GM19452 (cell line): ENCODE results near the gene SLC16A3.

Experiments
- ATAC-seq: cut with Tn5 transposase; IDR thresholded peaks from one replicate; pipeline ENCODE4 v1.9.1; 2021; ENCODE audit not compliant: unreplicated experiment

SLC16A3 gene

DNA sequence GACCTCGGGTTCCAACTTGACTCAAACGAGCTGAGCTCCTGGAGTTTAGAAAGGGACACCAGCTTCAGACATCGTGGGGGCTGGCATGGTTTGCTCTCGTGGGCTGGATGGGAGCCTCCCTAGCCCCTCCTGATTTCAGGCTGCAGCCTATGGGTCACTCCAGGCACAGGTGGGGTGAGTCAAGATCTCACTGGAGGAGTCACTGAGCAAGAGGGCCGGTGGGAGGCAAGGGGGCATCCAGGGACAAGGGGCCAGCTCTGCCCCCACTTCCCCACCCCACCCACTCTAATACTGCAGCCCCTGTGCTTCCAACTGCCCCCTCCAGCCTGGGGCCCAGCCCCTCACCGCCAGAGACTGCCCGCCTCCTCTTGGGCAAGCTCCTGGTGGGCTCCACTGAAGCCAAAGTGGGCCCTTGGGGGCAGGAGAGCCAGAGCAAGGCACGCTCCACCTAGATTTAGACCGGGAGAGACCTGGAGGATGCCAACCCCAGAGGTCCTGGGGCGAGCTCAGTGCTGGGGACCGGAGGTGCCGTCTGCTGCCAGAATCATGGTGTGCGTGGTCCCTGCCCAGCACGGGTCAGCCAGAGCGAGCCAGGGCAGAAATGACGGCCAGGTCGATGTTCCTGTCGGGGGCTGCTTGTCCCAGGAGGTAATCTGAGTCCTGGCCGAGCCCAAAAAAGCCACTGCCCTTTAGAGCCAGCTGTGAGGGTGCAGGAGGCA, 6.4 kb downstream of the SLC16A3 start:
- ATAC-seq: no peak

DNA sequence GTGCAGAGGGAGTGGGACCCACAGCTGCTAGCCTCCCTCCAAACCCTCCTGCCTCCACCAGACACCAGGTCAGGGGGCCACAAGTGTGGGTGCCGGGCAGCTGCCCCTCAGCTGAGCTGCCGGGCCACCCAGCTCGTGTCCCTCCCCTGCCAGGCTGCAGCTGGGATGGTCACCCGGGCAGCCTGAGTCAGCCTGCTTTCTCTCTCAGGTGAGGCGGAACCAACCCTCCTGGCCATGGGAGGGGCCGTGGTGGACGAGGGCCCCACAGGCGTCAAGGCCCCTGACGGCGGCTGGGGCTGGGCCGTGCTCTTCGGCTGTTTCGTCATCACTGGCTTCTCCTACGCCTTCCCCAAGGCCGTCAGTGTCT, 6.9 kb downstream of the SLC16A3 start:
- no peak for ATAC-seq

DNA sequence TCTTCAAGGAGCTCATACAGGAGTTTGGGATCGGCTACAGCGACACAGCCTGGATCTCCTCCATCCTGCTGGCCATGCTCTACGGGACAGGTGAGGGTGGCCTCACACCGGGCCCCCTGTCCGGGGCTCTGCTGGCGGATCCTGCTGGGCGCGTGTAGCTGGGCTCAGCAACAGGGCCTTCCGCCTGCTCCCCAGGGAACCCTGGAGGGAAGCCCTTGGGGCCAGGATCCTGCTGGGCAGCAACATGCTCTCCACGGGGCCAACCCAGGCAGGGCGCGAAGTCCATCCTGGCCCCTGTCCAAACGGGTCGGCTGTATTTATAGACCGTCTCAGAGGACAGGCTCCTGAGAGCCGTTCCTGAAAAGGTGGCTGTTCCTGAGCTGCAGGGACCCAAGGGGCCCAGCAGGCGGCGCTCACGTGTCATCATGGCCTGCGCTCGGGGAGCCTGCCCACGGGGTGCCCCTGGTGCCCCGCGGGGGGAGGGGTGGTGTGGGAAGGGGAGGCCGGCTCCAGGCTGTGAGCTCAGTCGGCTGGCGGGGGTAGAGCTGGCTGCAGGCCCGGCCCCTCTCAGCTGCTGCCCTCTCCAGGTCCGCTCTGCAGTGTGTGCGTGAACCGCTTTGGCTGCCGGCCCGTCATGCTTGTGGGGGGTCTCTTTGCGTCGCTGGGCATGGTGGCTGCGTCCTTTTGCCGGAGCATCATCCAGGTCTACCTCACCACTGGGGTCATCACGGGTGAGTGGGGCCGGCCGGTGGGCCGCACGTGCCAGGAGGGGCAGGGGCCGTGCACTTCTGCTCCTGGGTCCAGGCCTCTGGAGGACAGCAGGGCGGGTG, 7.5 kb downstream of the SLC16A3 start:
- ATAC-seq: no peak

DNA sequence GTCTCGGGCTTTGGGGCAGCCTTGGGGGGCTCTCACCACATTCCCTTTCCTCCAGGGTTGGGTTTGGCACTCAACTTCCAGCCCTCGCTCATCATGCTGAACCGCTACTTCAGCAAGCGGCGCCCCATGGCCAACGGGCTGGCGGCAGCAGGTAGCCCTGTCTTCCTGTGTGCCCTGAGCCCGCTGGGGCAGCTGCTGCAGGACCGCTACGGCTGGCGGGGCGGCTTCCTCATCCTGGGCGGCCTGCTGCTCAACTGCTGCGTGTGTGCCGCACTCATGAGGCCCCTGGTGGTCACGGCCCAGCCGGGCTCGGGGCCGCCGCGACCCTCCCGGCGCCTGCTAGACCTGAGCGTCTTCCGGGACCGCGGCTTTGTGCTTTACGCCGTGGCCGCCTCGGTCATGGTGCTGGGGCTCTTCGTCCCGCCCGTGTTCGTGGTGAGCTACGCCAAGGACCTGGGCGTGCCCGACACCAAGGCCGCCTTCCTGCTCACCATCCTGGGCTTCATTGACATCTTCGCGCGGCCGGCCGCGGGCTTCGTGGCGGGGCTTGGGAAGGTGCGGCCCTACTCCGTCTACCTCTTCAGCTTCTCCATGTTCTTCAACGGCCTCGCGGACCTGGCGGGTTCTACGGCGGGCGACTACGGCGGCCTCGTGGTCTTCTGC, 8.4 kb downstream of the SLC16A3 start:
- no peak for ATAC-seq

DNA sequence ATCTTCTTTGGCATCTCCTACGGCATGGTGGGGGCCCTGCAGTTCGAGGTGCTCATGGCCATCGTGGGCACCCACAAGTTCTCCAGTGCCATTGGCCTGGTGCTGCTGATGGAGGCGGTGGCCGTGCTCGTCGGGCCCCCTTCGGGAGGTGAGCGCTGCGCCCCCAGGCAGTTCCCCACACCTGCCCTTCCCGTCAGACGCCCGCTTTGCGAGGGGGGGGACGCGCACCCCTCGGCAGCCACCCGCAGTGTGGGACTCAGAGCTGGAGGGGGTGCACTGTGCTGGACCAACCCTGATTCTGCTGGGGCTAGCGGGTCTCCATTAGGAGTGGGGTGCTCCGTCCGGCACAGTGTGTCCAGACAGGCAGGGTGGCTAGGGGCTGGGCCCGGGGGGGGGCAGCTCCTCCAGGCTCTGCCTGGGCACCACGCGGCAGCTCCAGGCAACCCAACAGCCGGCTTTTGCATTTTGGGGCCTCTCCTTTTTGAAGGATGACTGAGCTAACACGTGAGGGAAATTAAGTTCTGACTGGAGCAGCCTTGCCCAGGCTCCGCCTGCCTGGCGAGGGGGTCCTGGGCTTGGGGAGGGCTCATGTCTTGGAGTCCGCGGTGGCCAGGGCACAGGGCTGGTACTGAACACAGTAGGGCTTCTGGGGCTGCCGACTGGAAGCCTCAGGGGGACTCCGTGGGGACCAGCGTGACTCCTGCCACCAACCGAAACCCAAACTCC, 9.1 kb downstream of the SLC16A3 start:
- ATAC-seq: no peak

DNA sequence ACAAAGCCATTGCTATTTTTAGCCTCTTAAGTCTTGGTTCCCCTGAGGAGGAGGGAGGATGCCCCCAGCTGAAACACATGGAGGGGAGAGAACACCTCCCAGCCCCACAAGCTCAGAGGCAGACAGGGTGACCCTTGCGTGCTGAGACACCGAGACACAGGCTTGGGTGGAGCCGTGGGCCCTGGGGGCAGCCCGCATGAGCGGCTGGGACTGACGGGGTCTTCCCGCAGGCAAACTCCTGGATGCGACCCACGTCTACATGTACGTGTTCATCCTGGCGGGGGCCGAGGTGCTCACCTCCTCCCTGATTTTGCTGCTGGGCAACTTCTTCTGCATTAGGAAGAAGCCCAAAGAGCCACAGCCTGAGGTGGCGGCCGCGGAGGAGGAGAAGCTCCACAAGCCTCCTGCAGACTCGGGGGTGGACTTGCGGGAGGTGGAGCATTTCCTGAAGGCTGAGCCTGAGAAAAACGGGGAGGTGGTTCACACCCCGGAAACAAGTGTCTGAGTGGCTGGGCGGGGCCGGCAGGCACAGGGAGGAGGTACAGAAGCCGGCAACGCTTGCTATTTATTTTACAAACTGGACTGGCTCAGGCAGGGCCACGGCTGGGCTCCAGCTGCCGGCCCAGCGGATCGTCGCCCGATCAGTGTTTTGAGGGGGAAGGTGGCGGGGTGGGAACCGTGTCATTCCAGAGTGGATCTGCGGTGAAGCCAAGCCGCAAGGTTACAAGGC, 9.8 kb downstream of the SLC16A3 start:
- ATAC-seq: no peak

DNA sequence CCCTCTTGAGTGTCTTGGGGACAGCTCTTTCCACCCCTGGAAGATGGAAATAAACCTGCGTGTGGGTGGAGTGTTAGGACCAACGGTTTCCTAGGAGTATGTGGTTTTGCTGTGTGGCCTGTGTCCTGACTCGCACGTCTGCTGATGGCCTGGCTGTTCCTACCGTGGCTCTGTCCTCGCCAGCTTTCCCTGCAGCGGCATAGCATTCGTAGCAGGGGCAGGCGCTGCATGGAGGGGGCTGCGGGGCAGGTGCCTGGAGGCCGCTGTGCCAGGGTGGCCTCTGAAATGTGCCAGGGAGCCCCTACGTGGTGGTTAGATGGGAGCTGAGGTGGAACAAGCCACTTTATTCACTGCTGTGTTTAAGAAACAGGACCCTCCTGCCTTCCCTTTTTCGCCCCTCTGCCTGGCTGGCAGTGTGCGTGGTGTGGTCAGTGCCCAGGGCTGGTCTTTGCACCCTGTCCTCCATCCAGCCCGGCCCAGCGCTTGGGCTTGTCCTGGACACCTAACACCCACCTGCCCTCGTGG, 10.6 kb downstream of the SLC16A3 start:
- ATAC-seq: no peak

DNA sequence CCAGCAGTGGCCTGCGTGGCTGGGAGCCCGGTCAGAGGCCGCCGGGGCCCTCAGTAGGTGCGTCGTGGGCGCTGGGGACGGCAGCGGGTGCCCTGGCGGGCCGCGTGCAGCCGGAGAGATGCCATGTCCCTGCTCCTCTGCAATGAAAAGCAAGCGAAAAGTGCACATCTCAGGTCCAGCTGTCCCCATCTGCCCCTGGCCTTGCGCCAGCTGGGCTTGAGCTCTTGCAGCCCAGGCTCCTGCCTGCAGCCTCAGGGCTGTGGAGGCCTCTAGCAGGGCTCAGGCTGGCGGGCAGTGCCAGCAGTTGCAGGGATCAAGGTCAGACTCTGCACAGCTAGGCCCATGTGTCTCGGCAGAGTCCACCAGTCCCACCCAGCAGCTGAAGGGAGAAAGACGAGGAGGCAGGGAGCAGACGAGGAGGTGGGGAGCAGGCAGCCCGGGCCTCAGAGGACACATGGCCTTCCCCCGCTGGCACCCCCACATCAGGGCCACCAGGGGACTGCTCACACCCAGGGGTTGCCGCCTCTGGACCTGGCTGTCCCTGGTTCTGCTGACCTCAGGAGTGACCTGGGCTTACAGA, 11.2 kb downstream of the SLC16A3 start:
- ATAC-seq: no peak

DNA sequence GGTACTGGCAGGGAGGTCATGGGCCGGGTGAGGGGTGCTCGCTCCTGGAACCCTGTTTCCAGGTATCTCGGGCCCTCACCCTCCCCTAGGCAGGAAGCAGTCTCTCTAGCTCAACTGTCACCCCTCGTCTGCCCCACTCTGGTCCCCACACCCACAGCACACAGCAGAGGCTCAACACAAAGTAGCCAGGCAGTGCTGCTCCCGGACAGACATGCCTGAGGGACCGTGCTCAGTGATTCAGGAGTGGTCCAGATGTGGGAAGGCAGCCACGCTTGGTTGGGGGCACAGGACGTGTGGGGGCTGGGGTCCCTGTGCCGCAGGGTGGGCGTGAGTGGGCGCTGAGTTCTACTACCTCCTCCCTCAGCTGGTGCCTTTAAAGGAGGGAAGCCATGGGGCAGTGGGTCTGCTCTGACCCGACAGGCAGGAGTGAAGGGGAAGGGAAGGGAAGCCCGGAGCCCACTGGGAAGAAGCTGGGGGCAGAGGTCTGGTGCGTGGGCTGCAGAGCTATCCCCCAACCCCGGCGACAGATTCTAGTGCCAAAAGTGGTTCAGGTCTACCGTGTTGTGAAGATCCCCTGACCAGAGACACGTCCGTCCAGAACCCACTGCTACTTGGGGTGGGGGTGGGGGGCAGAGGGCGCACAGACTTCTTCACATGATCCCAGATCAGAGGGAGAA, 11.8 kb downstream of the SLC16A3 start:
- no peak for ATAC-seq

DNA sequence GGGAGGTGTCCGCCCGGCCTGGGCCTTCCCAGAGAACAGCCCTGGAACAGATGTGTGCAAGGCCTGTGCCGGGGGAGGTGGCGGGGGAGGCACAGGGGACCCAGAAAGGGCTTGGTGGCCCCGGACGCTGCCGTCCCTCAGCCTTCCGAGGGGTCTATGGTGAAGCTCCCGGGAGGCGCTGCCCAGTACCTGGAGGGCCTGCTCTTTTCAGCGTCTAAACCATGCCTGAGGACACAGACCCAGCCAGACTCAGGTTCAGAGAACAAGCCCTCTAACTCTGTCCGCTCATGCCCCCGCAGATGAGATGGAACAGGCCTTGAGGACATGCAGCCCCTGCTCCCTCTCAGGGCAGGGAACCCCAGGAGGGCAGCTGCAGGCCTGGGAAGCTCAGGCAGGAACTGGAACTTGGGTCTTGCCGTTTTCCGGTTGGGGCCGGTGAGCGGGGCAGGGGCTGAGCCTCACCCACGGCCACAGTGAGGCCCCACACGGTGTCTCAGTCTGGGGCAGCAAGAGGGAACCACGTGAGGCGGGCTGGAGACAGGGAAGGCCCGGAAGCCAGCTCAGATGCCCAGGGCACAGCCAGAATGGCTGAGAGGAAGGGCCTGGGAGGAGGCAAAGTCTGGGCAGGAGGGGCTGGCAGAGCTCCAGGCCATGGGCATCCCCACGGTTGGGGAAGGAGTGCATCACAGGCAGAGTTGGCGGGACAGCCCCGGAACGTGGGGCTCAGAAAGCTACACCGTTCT, 12.5 kb downstream of the SLC16A3 start:
- no peak for ATAC-seq

DNA sequence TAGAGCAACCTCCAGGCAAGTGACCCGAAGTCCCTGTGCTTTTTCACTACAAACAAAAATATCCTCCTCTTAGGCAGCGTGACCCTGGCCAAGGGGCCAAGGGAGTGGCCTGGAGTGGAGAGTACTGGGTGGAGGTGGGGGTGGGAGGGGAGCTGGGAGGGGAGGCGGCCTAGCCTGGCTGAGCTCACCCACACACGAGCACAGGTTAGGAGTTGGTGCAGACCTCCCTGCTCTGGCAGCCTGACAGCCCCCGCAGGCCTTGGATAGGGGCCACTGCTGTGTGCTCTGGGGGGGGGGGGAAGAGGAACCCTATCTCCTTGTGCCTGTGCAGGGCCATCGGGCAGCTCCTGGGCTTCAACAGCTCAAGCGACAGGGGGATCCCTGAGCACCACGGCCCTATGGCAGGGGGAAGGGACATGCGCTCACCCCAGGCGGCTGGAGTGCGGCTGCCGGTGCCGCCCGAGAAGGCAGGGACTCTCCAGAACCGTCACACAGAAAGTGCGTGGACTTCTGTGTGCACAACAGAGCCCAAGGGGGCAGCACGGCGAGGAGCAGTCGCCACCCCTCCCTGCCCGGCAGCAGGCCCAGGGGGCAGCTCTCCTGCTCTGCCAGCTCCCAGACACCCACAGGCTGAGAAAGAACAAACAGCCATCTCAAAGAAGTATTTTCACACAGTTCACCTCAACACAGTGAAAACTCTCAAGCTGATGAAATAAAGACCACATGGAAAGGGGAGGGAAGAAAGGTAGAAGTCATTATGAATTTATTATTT, 13.3 kb downstream of the SLC16A3 start:
- no peak for ATAC-seq

DNA sequence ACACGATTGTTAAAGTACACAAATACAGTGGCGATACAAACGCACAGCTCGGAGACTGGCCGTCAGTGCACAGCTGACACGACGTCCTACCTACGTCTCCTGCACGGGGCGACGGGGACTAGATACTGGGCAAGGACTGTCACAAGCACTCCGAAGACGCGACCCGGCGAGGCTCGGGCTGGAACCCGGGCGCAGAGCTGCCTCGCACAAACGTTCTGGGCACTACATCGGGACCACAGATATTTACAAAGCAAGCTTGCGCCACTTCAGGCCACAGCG, 13.8 kb downstream of the SLC16A3 start:
- no peak for ATAC-seq

DNA sequence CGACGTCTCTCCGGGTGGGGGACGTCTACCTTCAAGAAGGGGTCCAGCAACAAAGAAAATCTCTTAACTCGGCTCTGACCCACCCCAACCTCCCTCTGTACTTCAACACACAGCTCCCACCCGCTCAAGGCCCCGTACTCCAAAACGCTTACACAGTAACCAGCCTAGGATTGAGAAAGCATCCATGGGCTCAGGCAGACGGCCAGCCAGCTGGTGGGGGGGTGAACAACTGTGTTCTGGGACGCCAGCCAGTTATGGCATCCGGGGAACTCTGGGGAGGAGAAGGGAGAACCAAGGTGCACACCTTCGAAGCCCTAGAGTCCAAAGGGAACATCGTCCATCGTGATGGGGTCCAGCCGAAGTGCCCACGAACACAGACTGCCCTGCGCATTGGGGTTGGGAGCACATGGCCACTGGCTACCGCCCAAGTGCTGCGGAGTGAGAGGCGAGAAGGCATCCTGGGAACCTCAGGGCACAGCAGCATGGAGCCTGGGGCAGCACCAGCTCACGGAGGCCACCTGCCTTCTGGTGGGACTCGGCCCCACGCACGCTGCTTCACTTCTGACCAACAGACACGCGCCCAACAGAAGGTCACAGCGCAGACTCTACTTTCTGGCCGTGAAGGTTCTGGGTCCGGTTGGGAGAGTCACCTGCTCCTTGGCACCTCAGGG, 14.3 kb downstream of the SLC16A3 start:
- ATAC-seq: no peak

DNA sequence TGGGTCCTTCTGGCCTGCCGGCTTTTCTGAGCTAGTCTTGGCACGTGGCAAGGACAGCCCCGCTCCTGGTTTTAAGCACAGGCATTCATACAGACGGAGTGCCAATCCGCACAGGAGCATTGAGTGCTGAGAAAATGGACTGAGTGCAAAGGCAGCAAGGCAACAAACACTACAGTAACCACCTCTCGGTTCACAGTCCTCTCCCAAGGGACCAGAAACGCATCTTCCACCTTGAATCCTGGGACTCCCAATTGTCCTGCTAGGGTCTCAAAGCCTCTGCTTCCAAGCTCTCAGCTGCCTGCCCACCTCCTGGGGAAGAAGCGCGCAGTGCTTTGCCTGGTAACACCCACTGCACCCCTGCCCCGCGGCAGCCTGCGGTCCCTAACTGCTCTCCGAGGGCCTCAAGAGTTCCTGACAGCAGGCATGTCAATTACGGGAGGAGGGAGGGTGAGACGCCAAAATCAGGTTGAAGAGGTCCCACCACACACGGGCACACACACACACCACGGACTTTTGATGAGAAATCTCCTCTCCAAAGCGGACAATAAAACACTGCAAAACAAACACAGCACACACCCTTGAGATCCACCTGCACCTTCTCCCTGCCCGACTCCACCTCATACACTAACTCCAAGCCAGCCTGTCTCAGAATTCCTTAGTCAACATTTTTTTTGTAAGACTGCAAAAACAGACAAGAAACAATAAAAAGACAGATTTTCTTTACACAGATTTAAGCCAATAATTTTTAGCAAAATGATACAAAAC, 15.0 kb downstream of the SLC16A3 start:
- no peak for ATAC-seq

DNA sequence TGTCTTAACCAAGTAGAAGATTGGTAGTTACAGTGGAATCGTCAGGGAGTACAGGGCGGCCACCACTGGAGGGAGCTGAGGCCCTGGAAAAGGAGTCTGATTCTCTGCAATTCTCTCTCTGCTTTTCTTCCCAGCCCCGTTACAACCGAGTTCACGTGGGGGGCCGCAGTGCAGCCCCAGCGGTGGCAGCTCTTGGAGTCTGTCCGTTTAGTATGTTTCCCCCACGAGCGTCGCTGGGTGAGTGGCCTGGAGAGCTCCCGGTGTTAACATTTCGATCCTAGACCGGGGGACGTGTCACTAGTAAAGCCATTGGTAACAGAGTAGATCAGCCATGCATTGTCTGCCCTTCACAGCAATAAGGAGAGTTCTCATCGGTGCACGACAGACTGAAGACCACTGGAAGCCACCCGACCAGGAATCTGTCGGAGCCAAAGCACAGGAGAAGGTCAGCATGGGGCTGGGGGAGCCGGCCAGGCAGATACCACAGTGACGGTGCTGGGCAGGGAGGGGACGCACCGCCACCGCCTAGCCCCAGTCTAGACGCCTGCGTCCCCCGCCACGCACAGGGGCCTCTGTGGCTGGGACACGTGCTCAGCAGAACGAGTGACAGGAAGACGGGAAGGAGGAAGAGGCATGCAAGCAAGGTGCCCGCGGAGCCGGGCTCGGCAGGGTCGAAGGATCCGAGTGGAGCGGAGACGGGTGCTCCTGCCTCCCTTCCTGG, 15.7 kb downstream of the SLC16A3 start:
- ATAC-seq: no peak
